Endothelial cell of umbilical vein (primary cell): Measurements from ENCODE around the gene GSTO2. TPM values are rescaled to one million over a fixed set of nuclear protein-coding genes. Genes with fewer than 3 reads are reported as not detected.

Source experiments
- BruUV-seq: library from RNA; stranded (reverse); fragments of 400-500 nt; replicated peaks from 2 replicates; lab custom pipeline; 2021; lab: Mats Ljungman, UMichigan
- CTCF ChIA-PET: fragments of 300-600, 350-600 bp; sonication (Branson Sonifier 250); formaldehyde crosslinking; loops from one replicate; lab custom pipeline; 2021; ENCODE audit warnings: antibody characterized with exemption, inconsistent platforms; lab: Charles Lee
- POLR2A ChIA-PET: fragments of 300-600, 350-600 bp; sonication (Branson Sonifier 250); formaldehyde crosslinking; loops from one replicate; lab custom pipeline; 2021; ENCODE audit warnings: antibody characterized with exemption, inconsistent platforms; lab: Charles Lee
- DNase-seq: peaks from one replicate; pipeline ENCODE4 v3.0.0-alpha.2; 2011; ENCODE audit warnings: low read depth, low spot score
- FAIRE-seq: peaks from 2 replicates; lab custom pipeline; 2011; peaks lifted over from hg19 to GRCh38; lab: Jason Lieb, UNC
- H2AFZ ChIP-seq: 2 replicates; pipeline ENCODE4 v1.6.0; 2012; ENCODE audit warnings: low read depth, low read length, control low read depth, inconsistent platforms
- H3K27ac ChIP-seq: 2 replicates; pipeline ENCODE4 v1.5.1; 2011; ENCODE audit warnings: low read depth, mild to moderate bottlenecking, control low read depth, low read length, moderate library complexity; ENCODE audit not compliant: insufficient read depth
- H3K27me3 ChIP-seq, 2 experiments: 2 replicates each; pipeline versions ENCODE4 v1.6.0 to v1.6.1; 2011; ENCODE audit warnings: low read length in 2 of 2, mixed read lengths in 1 of 2; ENCODE audit not compliant: control insufficient read depth in 2 of 2, insufficient read depth in 2 of 2
- H3K36me3 ChIP-seq, 2 experiments: 2 replicates in 1 of 2; 3 replicates in 1 of 2; pipeline ENCODE4 v1.5.1; 2011; ENCODE audit warnings: low read length in 2 of 2, mild to moderate bottlenecking in 1 of 2, moderate library complexity in 1 of 2; ENCODE audit not compliant: control insufficient read depth in 2 of 2, insufficient read depth in 2 of 2; ENCODE audit errors: extremely low read depth in 1 of 2
- H3K4me1 ChIP-seq: 3 replicates; pipeline ENCODE4 v1.5.1; 2011; ENCODE audit warnings: mild to moderate bottlenecking, low read length; ENCODE audit not compliant: control insufficient read depth, insufficient read depth; ENCODE audit errors: extremely low read depth
- H3K4me2 ChIP-seq: 2 replicates; pipeline ENCODE4 v1.6.1; 2011; ENCODE audit warnings: low read length, control low read depth, mixed read lengths; ENCODE audit not compliant: insufficient read depth
- H3K4me3 ChIP-seq, 3 experiments: fragments of 200-600 bp in 1 of 3; sonication (generic), shearing (Covaris generic) in 1 of 3; replicated peaks in 1 of 3; 2 replicates each; pipeline ENCODE4 v1.5.1; 2011 to 2016; ENCODE audit warnings: control low read depth in 3 of 3, low read length in 3 of 3, mild to moderate bottlenecking in 2 of 3, inconsistent platforms in 1 of 3, low read depth in 1 of 3, moderate library complexity in 1 of 3; ENCODE audit not compliant: insufficient read depth in 1 of 3
- H3K79me2 ChIP-seq: 2 replicates; pipeline ENCODE4 v1.6.0; 2012; ENCODE audit warnings: low read length, inconsistent platforms; ENCODE audit not compliant: control insufficient read depth, insufficient read depth
- H3K9ac ChIP-seq: replicated peaks from 2 replicates; pipeline ENCODE3; 2011; ENCODE audit warnings: low read length, control low read depth; ENCODE audit not compliant: insufficient read depth; ENCODE audit errors: extremely low read depth
- H3K9me1 ChIP-seq: replicated peaks from 3 replicates; pipeline ENCODE4 v1.6.0; 2011; ENCODE audit warnings: mild to moderate bottlenecking, low read length; ENCODE audit not compliant: control insufficient read depth, insufficient read depth; ENCODE audit errors: extremely low read depth
- H3K9me3 ChIP-seq: replicated peaks from 2 replicates; pipeline ENCODE4 v1.5.1; 2012; ENCODE audit warnings: low read length, inconsistent platforms; ENCODE audit not compliant: control insufficient read depth, insufficient read depth
- H4K20me1 ChIP-seq: replicated peaks from 2 replicates; pipeline ENCODE3; 2011; ENCODE audit warnings: mild to moderate bottlenecking, low read length; ENCODE audit not compliant: control insufficient read depth, insufficient read depth; ENCODE audit errors: extremely low read depth
- CTCF ChIP-seq, 2 donors: IDR thresholded peaks; 1 replicate in 1 of 2; 2 replicates in 1 of 2; pipeline ENCODE4 v1.5.1; 2011; ENCODE audit warnings: low read length in 2 of 2, mild to moderate bottlenecking in 2 of 2, moderate library complexity in 2 of 2, control low read depth in 1 of 2, inconsistent platforms in 1 of 2, low read depth in 1 of 2; ENCODE audit not compliant: insufficient read depth in 1 of 2; ENCODE audit errors: extremely low read depth in 1 of 2
- EZH2 ChIP-seq: IDR thresholded peaks from 2 replicates; pipeline ENCODE4 v1.6.1; 2012; ENCODE audit warnings: borderline replicate concordance, low read depth, mild to moderate bottlenecking, moderate library complexity, low read length, inconsistent platforms; ENCODE audit not compliant: severe bottlenecking
- FOS ChIP-seq: IDR thresholded peaks from 2 replicates; pipeline ENCODE4 v1.6.1; 2011; ENCODE audit warnings: mild to moderate bottlenecking, low read length, moderate library complexity, borderline replicate concordance; ENCODE audit not compliant: insufficient read depth
- GATA2 ChIP-seq: IDR thresholded peaks from 2 replicates; pipeline ENCODE4 v1.7.0; 2011; ENCODE audit warnings: low read depth, mild to moderate bottlenecking, moderate library complexity, mixed read lengths, low read length; ENCODE audit not compliant: insufficient read length, insufficient read depth
- JUN ChIP-seq: IDR thresholded peaks from 2 replicates; pipeline ENCODE4 v1.6.1; 2011; ENCODE audit warnings: borderline replicate concordance, low read depth; ENCODE audit not compliant: insufficient read length, insufficient read depth
- MAX ChIP-seq: IDR thresholded peaks from 2 replicates; pipeline ENCODE4 v1.6.1; 2011; ENCODE audit not compliant: insufficient read depth, insufficient read length
- MYC ChIP-seq: IDR thresholded peaks from one replicate; pipeline ENCODE4 v1.6.1; 2011; ENCODE audit warnings: mild to moderate bottlenecking, low read depth, low read length
- POLR2A ChIP-seq: IDR thresholded peaks from 2 replicates; pipeline ENCODE4 v1.6.1; 2012; ENCODE audit warnings: low read depth, mild to moderate bottlenecking, control low read depth, low read length
- POLR2AphosphoS5 ChIP-seq: IDR thresholded peaks from 2 replicates; pipeline ENCODE4 v1.6.1; 2012; ENCODE audit warnings: low read depth, mild to moderate bottlenecking, control low read depth, low read length, moderate library complexity; ENCODE audit not compliant: insufficient read depth
- dilution Hi-C: fragments of 300-500 bp; cut with MboI; formaldehyde crosslinking; loops from one replicate; pipeline ENCODE4 v1.15.0; 2019; ENCODE audit warnings: low sequenced_read_pairs; ENCODE audit not compliant: extremely low pct_ligation_motif_present
- intact Hi-C: fragments of 100-400 bp; cut with micrococcal nuclease; formaldehyde crosslinking; loops from one replicate; pipeline ENCODE4 v1.10.0; 2022
- polyA plus RNA-seq, 4 experiments: library from polyadenylated mRNA; depleted of rRNA in 3 of 4; stranded (reverse) in 3 of 4; unstranded in 1 of 4; fragments of >200 nt; gene quantifications; 2 replicates each; pipeline versions ENCODE4 v1.2.1 to v1.2.3, GENCODE V29; 2011 to 2012; ENCODE audit warnings: missing spikeins in 1 of 4
- total RNA-seq: library from RNA; stranded (reverse); gene quantifications from 2 replicates; pipeline ENCODE4 v1.2.3, GENCODE V29; 2021

GSTO2 gene
- total and polyA plus RNA-seq, 2 donors (not counting 3 experiments of a cell fraction or from before 2014, with no cell fraction given): 0.84 to 1.4 TPM

GRCh38 chr10:104344219-104344618 is 75.2 kb downstream of the GSTO2 start:
- Histone ChIP-seq H4K20me1 (no peaks in the 10 kb centered on the region), H3K36me3 (no peaks in the 10 kb centered on the region), H3K9me3 (no peaks in the 10 kb centered on the region), H3K4me1 (peaks cover 33% of the 10 kb centered on the region), H2AFZ (no peak overlapping the region), H3K4me2 (no peak overlapping the region), H3K9me1 (no peaks in the 10 kb centered on the region), H3K27me3 (no peaks in the 10 kb centered on the region), H3K4me3 (no peak overlapping the region), H3K79me2 (no peaks in the 10 kb centered on the region), H3K9ac (no peak overlapping the region), H3K27ac (no peak overlapping the region)
- DNase-seq (no peak), FAIRE-seq (no peak)
- dilution Hi-C loops: no loop called here
- intact Hi-C loops: no loop called here
- ChIA-PET POLR2A (no interaction called here), CTCF (interaction anchor here (1.1 to 1.4 kb wide), 2 partner anchors 9 to 51 kb away, joined by 3 to 5 read pairs; partner anchors contain the start of gene CFAP58)
- BruUV-seq: no TSS peak
- TF ChIP-seq GATA2 (no peak), POLR2AphosphoS5 (no peak), MYC (no peak), CTCF (IDR thresholded peaks at IDR 0.05; ENCODE audit: extremely low read depth in 1 of 2, insufficient read depth in 1 of 2, low read depth in 1 of 2, low read length in 2 of 2) (no peak), FOS (no peak)

GRCh38 chr10:104345515-104345914 is 76.5 kb downstream of the GSTO2 start:
- Histone ChIP-seq H3K9ac (no peak overlapping the region), H3K4me3 (no peak overlapping the region), H4K20me1 (no peaks in the 10 kb centered on the region), H2AFZ (no peak overlapping the region), H3K9me3 (no peaks in the 10 kb centered on the region), H3K4me2 (no peak overlapping the region), H3K9me1 (no peaks in the 10 kb centered on the region), H3K27me3 (no peaks in the 10 kb centered on the region), H3K27ac (no peak overlapping the region), H3K36me3 (no peaks in the 10 kb centered on the region), H3K4me1 (peaks cover 25% of the 10 kb centered on the region), H3K79me2 (no peaks in the 10 kb centered on the region)
- TF ChIP-seq EZH2: no peak
- no peak for TF ChIP-seq MAX
- TF ChIP-seq POLR2A: no peak
- TF ChIP-seq POLR2AphosphoS5: no peak
- TF ChIP-seq JUN: no peak
- TF ChIP-seq CTCF (IDR thresholded peaks at IDR 0.05; ENCODE audit: extremely low read depth in 1 of 2, insufficient read depth in 1 of 2, low read depth in 1 of 2, low read length in 2 of 2): no peak
- TF ChIP-seq MYC: no peak
- no peak for TF ChIP-seq FOS
- TF ChIP-seq GATA2: no peak
- BruUV-seq: no TSS peak
- intact Hi-C loops (no loop called here), dilution Hi-C loops (no loop called here)
- CTCF ChIA-PET: interaction anchor here (1.6 to 3.5 kb wide), 2 partner anchors 40 to 71 kb away, joined by 12 to 26 read pairs; no protein-coding TSS in a partner anchor
- DNase-seq: no peak
- no peak for FAIRE-seq
- POLR2A ChIA-PET: no interaction called here
